Stimulated activated CD4-positive, alpha-beta T cell treated with anti-CD3 and anti-CD28 coated beads, Interleukin-1b, Interleukin-23, amount 100 ng/mL, for 4 hours (primary cell): ENCODE results near the gene PPP1R2B.
"Not testable (repeated sequence)": the region's sequence is repeated elsewhere in the genome, so short reads cannot be mapped to it uniquely, and the experiment has no call there.

Source experiments
- DNase-seq, 2 donors: peaks; one replicate each; pipeline ENCODE4 v3.0.0-alpha.2; 2020; ENCODE audit warnings: low read depth in 2 of 2

Gene PPP1R2B

GRCh38 chr5:156850206-156850751 is at the start of gene PPP1R2B:
Gene PPP1R2B (plus strand): TSS chr5:156850295. CDS start chr5:156850563, 268 bp downstream.
- DNase-seq: no peak

- DNase-seq: no peak
These were observed 49.2 kb upstream of the PPP1R2B start for GRCh38 chr5:156800929-156801328.

DNA sequence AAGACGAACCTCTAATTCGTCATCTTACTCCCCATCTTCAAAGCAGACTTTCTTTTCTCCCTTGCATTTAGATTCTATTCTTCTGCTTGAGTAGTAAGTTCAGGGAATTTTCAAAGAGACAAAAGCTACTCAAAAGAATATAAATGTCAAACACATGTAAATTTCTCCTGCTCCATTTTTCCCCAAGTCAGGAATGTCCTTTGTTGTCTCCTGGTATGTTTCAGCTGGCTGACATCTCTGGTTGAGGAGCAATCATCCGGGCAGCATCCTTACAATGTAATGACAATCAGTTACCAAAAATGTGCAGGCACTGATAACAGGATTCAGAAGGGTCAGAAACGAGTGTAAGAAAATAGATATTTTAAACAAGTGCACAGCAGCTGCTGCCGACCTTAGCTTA is 47.6 kb upstream of the PPP1R2B start:
- DNase-seq: no peak

DNA sequence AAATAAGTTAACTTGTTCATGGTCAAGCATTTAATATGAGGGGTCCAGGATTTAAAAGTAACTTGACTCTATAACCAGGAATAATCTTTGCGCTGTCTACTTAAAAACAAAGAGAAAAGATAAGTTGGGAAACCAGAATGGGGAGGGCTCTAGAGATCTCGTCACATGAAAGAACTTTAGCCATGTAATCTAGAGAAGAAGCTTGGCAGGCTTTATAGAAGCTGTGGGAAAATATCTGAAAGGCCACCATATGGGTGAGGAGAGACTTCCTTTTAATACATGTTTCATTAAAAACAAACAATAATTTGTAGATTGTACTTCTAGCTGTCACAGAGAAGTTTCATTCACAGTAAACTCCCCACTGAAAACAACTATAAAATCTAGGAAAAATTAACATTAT is 46.7 kb upstream of the PPP1R2B start:
- DNase-seq: no peak

GRCh38 chr5:156812959-156813358 is 37.1 kb upstream of the PPP1R2B start:
- DNase-seq: no peak

GRCh38 chr5:156815988-156816599 is 34.0 kb upstream of the PPP1R2B start:
- DNase-seq: peak in 1 of 2 donors; percentile 7

DNA sequence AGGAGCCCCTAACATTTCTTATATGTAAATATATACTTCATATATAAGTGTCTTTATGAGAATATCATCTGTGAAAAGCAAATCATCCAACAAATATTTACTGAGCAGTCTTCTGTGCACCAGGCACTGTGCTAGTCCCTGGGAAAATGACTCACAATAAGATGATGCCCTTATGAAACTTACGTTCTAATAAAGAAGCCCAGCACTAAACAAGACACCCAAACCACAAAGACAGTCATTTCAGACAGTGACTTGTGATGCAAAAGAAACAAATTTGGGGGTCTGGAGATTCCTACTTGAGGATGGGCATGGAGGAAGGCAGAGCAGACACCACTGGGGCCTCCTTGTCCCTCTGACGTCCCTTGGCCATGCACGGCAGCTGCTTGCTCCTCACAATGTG is 30.6 kb upstream of the PPP1R2B start:
- no peak for DNase-seq

DNA sequence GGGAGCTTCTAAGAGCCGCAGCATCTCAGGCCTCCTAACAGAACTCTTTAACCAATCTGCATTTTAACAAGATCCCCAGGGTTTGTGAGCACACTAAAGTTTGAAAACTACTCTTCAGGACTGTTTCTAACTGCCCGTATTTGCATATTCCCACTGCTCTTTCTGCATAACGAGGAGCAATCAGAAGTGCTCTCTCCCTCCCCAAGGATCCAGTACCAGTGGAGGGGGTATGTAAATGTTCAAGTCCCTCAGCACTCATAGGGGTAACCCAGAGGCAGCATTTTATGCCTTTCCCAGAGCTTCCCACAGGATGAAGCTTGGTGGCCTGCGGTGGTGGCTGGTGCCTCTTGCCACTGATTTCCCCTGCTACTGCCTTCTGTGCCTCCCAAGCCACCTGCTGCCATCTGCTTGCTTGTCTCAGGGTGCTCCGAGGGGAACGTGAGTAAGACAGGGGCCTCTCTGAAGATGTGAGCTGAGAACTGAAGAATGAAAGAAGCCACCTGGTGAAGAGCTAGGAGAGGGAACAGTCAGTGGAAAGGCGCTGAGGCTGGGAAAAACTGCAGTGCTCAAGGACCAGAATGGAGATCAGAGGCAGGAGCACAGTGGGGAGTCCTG is 30.0 kb upstream of the PPP1R2B start:
- no peak for DNase-seq

- DNase-seq: no peak
These were observed 25.9 kb upstream of the PPP1R2B start for GRCh38 chr5:156824241-156824640.

GRCh38 chr5:156824800-156825199 is 25.3 kb upstream of the PPP1R2B start:
- no peak for DNase-seq

GRCh38 chr5:156825688-156826087 is 24.4 kb upstream of the PPP1R2B start:
- DNase-seq: no peak

DNA sequence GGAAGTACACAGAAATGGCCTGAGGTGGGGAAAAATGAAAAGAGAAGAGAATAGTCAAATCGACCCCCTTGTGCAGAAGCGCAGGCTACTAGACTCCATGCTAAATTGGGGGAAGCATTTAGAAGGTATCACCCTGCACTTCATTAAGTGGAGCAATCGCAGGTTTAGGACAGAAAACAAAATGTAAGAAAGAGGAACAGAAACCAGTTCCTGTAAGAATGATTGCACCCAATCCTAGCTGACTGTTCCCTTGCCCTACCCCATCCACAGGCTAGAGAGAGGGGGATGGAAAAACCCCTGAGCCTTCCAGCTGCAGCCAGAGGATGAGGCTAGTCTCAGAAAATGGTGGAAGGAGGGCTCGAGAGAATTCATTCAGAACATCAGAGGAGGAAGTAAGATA is 23.9 kb upstream of the PPP1R2B start:
- no peak for DNase-seq

GRCh38 chr5:156834916-156835315 is 15.2 kb upstream of the PPP1R2B start:
- DNase-seq: no peak

DNA sequence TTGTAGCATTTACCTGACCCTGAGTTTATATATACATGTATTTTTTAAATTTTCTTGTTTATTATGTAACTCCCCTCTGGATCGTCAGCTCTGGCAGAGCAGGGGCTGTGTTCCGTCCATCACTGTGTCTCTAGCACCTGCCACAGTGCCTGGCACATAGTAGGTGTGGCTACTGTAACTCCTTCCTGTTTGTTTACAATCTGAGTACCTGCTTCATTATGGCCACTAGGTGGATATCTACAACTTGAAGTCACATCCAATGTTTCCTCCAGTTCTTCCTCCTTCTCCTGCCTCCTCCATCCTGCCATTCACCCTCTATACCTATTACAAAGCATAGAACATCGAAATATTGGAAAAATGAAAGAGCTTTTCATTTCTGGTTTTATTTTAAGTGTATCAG is 14.2 kb upstream of the PPP1R2B start:
- no peak for DNase-seq

GRCh38 chr5:156836846-156837245 is 13.2 kb upstream of the PPP1R2B start:
- DNase-seq: no peak

DNA sequence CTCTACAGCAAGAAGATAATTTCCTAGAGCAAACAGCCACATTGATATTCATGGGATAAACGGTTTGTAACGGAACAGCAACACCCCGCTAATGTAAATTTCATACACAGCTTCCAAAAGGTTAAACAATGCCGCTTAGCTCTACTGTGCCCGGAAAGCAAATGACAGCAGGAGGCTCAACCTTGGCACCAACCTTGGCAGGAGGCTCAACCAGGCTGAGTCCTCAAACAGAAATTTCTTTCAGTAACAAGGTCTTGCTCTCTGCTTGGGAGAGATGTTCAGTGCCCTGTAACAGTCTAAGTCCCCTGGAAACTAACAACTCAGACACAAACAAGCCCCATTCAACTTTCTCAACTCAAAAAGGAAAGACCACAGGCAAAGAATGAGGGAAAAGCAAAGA is 11.1 kb upstream of the PPP1R2B start:
- DNase-seq: no peak

DNA sequence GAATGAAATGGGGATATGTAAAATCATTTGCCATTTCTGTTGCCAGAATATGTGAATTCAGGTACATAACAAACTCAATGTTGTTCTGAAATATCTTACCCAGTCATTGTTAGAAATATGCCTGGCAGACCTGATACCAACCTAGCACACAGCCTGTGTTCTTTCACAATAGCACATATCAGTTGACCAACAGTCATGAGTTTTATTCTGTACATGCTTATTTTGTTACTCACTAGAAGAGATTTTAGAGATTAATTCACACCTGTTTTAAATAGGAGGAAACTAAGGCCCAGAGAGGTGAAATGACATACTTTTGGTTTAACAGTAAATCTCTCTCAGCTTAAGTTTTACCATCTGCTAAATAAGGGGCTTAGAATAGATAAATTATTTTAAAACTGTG is 8.4 kb upstream of the PPP1R2B start:
- no peak for DNase-seq

DNA sequence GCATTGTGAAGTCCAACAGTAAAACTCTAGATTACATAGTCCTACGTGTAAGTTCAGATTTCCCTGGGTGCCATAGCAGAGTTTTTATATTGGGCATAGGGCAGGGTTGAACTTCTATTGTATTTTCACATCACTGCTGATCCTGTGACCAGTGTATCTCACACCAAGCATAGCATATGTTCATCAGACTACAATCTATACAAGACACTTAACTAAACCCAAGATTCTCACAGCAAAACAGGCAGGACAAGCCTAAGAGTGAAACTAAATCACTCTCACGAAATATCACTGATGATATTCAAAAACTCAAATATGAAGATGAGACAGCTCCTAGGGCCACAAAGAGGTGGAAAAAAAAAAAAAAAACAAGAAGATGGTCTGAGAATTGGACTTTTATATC is 3.2 kb upstream of the PPP1R2B start:
- DNase-seq: no peak

- not testable (repeated sequence) for DNase-seq
These were observed 1.6 kb upstream of the PPP1R2B start for GRCh38 chr5:156848447-156848846.

DNA sequence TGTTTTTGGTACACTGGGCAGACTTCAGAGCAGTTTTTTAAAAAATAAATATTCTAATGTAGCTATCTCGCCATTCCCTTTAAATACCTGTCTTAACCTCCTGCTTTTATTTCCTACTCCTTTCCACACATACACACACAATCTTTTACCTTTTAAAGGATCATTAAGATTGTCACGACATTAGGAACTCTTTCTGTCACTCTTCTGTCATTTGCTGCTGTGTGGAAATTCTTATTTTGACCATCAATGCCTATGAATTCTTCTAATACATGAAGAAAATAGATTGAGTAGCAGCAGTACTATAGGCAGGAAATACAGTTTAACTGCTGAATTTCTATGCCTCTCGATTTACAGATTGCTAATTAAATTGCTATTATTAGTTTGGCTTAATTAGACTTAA is 1.8 kb downstream of the PPP1R2B start:
- no peak for DNase-seq

DNA sequence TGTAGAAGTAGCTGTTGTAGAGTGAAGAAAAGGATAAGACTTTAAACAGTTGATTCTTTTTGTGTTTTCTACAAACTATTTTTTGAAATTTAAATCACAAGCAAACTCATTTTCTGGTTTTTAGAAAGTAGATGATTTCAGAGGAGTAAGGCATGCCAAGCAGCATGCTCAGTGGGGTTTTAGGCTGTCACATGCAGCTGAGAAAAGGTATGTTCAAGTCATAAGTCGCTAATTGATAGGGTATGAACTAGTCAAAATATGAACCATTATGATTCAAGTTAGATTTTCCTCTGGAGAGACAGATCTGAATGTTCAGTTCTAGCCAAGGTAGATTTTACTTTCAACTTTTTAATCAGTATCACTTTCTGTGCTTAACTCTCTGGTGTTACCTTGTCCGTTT is 3.0 kb downstream of the PPP1R2B start:
- DNase-seq: not testable (repeated sequence)

DNA sequence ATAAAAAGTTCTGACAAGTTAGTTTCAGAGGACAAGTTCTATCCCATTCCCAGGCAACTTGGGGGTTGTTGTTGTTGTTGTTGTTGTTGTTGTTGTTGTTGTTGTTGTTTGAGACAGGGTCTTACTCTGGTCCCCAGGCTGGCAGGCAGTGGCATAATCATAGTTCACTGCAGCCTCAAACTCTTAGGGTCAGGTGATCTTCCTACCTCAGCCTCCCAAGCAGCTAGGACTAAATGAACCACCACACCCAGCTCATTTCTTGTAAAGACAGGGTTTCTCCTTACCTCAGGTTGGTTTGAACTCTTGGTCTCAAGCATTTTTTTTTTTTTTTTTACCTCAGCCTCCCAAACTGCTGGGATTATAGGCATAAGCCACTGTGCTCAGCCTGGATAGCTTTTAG is 15.3 kb downstream of the PPP1R2B start:
- DNase-seq: no peak

GRCh38 chr5:156870498-156870839 is 20.4 kb downstream of the PPP1R2B start:
- DNase-seq: no peak

DNA sequence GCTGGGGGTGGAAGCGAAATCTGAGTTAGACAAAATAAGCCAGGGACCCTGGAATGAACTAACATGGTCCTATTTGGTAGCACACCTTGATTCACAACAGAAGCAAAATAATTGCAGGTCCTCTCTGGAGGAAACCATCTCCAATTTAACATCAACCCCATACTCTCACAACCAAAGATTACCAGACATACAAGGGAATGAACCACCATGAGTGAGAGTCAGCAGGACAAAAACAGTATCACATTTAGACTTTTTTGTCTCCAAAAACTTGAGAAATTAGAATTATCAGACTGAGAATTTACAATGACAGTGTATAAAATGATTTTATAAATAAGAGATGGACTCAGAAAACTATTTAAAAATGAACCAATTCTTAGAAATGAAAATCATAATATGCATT is 21.1 kb downstream of the PPP1R2B start:
- DNase-seq: no peak
